Ovary (tissue), 9 donors: ENCODE measurements around the gene CHN2. TPM values are rescaled to one million over a fixed set of nuclear protein-coding genes. Genes with fewer than 3 reads are reported as not detected.

Source experiments
- DNase-seq, 5 donors: peaks; one replicate each; pipeline ENCODE4 v3.0.0-alpha.2; 2019 to 2020
- H3K27ac ChIP-seq, 2 donors: fragments of 200-600 bp; one replicate each; pipeline versions ENCODE4 v1.5.1 to v1.8.0; 2019 to 2022
- H3K27me3 ChIP-seq: fragments of 200-600 bp; one replicate; pipeline ENCODE4 v1.8.0; 2022
- H3K36me3 ChIP-seq: fragments of 200-600 bp; sonication (generic); one replicate; pipeline ENCODE4 v1.5.1; 2019
- H3K4me1 ChIP-seq: one replicate; pipeline ENCODE4 v1.8.1; 2013; ENCODE audit warnings: mild to moderate bottlenecking, moderate library complexity; ENCODE audit not compliant: insufficient read depth
- H3K4me3 ChIP-seq: fragments of 200-600 bp; sonication (generic); one replicate; pipeline ENCODE4 v1.5.1; 2017
- H3K9me3 ChIP-seq, 2 donors: fragments of 200-600 bp in 1 of 2; sonication (generic) in 1 of 2; one replicate each; pipeline versions ENCODE4 v1.5.1 to v1.8.1; 2013 to 2019; ENCODE audit warnings: mild to moderate bottlenecking in 1 of 2, moderate library complexity in 1 of 2
- EP300 ChIP-seq: sonication (generic); formaldehyde crosslinking; IDR thresholded peaks from one replicate; pipeline ENCODE4 v1.6.1; 2017; ENCODE audit warnings: antibody characterized with exemption
- POLR2A ChIP-seq: fragments of 450-650 bp; IDR thresholded peaks from one replicate; pipeline ENCODE4 v1.6.1; 2017; ENCODE audit warnings: antibody characterized with exemption, mild to moderate bottlenecking, moderate library complexity
- WGBS, 3 donors: extraction: QIAGEN DNeasy Blood & Tissue Kit in 1 of 3; methylation state at CpG; one replicate each; pipeline versions ENCODE4 v1.1.5 to v1.1.7; 2013 to 2017; 5-methylcytosine and 5-hydroxymethylcytosine counted together
- intact Hi-C, 4 donors: fragments of 100-400 bp; cut with DNase I; formaldehyde crosslinking; loops; one replicate each; pipeline versions ENCODE4 v1.11.0 to v1.15.1; 2022 to 2023
- polyA plus RNA-seq, 2 donors: library from polyadenylated mRNA; stranded (reverse); fragments of 200-250 nt in 1 of 2; fragments of 350-450 nt in 1 of 2; fragmentation: Illumina TruSeq in 1 of 2; extraction: RNeasy Lipid Tissue Mini Kit (QIAGEN cat#74804) in 1 of 2; gene quantifications; one replicate each; pipeline ENCODE4 v1.2.3, GENCODE V29; 2013 to 2014
- total RNA-seq, 7 donors: library from RNA; depleted of rRNA in 2 of 7; stranded (reverse); fragments of >200 nt in 2 of 7; fragmentation: NEBNext Ultra II Directional in 3 of 7; extraction: Animal tissue kit (Norgen Biotek cat#: 25700) in 3 of 7; gene quantifications; one replicate each; pipeline versions ENCODE4 v1.1.0 to v1.2.4, GENCODE V29; 2016 to 2023
- TF ChIP-seq, protein P1 (sequence below), 3 donors: fragments of 450-650 bp in 2 of 3; fragments of 200-600 bp in 1 of 3; IDR thresholded peaks; one replicate each; pipeline versions ENCODE4 v1.5.1 to v1.8.0; 2016 to 2022; ENCODE audit warnings: antibody characterized with exemption in 3 of 3, mild to moderate bottlenecking in 1 of 3
- donor health status: DM: no; HTN: no; CAD: no; lungs with moderate emphysema.
- donor health status: DM: no; HTN: no; CAD: no.
- donor health status: Bipolar disorder and iron deficiency.
- donor health status: DM: yes; HTN: yes; CAD: no.
- donor health status: DM: no; HTN: no; CAD: no.
- donor health status: DM: yes; HTN: yes; CAD: no.

Gene CHN2
- total and polyA plus RNA-seq, 9 donors = 17.9 to 32.6 (median 22.3) TPM

DNA sequence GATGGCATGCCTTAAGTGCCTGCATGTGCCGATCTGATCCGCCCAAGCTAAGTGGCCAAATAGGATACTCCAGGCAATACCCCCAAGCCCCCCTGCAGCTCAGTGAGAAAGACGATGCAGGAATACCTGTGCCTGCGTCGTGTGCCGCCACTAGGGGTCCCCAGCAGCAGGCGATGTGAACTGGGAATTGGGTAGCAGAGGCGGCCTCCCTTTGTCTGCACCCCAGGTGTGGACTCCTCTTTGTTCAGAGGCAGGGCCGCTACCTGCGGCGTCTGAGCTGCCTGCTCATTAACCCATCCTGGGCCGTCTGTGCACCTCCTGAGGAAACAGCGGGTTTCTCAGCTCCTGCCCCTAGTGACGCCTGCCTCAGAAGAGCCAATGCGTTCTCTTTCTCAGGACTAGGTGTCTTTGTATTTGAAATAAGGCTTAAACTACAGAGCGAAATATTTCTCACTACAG is 4.8 kb upstream of the CHN2 start:
- Histone ChIP-seq H3K4me3 (no peak overlapping the region), H3K27ac (no peak overlapping the region), H3K36me3 (no peaks in the 10 kb centered on the region), H3K27me3 (no peaks in the 10 kb centered on the region), H3K9me3 (no peaks in the 10 kb centered on the region), H3K4me1 (peaks cover 3% of the 10 kb centered on the region)
- intact Hi-C loops = loop anchor here (2.0 to 10.0 kb wide), 6 partner anchors 155 to 265 kb away; no protein-coding TSS in a partner anchor
- no peak for TF ChIP-seq EP300
- TF ChIP-seq, protein P1, sequence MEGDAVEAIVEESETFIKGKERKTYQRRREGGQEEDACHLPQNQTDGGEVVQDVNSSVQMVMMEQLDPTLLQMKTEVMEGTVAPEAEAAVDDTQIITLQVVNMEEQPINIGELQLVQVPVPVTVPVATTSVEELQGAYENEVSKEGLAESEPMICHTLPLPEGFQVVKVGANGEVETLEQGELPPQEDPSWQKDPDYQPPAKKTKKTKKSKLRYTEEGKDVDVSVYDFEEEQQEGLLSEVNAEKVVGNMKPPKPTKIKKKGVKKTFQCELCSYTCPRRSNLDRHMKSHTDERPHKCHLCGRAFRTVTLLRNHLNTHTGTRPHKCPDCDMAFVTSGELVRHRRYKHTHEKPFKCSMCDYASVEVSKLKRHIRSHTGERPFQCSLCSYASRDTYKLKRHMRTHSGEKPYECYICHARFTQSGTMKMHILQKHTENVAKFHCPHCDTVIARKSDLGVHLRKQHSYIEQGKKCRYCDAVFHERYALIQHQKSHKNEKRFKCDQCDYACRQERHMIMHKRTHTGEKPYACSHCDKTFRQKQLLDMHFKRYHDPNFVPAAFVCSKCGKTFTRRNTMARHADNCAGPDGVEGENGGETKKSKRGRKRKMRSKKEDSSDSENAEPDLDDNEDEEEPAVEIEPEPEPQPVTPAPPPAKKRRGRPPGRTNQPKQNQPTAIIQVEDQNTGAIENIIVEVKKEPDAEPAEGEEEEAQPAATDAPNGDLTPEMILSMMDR (IDR thresholded peaks at IDR 0.05) = peak; percentile 63 to 66 (median 64)
- 9 to 13% (median 10%) methylated on average over 16 of the region's 16 CpGs for WGBS, 3 donors
- peak; percentile 59 to 77 (median 68) for DNase-seq

DNA sequence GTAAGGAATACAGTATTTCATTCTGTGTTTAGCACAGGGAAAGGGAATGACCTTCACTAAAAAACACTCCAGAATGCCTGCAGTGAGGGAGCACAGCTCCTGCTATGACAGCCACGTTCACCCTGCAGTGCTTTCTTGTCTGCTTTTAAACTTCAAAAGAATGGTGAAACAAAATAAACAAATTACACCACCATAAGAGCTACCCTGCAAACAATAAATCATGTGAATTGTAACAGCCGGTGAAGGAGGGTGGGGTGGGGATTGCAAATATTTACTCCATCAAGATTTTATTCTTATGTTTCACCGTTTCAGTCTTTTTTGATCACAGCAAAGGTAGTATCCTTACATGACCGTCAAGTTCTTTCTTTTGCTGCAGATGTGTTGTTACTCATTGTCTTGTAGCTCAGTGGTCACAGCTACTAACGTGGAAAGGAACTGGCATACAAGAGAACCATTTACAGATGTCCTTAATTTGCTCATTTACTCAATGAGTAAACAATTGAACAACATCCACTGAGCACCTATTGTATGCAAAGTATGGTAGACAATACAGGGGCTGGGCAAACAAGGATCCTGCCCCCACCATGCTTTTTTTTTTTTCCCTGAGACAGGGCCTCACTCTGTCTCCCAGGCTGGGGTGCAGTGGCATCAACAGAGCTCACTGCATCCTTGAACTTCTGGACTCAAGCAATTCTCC is 4.1 kb upstream of the CHN2 start:
- H3K4me3 ChIP-seq = no peak overlapping the region
- no peak for TF ChIP-seq EP300
- TF ChIP-seq POLR2A = no peak
- TF ChIP-seq, protein P1 (IDR thresholded peaks at IDR 0.05) = no peak
- H3K4me1 ChIP-seq = peaks cover 3% of the 10 kb centered on the region
- no peaks in the 10 kb centered on the region for H3K9me3 ChIP-seq
- H3K27ac ChIP-seq = no peak overlapping the region
- intact Hi-C loops = loop anchor here (2.0 to 10.0 kb wide), 6 partner anchors 154 to 266 kb away; no protein-coding TSS in a partner anchor
- H3K36me3 ChIP-seq = no peaks in the 10 kb centered on the region
- WGBS, 3 donors = 68 to 74% (median 71%) methylated on average over 5 of the region's 5 CpGs
- no peak for DNase-seq
- no peaks in the 10 kb centered on the region for H3K27me3 ChIP-seq

DNA sequence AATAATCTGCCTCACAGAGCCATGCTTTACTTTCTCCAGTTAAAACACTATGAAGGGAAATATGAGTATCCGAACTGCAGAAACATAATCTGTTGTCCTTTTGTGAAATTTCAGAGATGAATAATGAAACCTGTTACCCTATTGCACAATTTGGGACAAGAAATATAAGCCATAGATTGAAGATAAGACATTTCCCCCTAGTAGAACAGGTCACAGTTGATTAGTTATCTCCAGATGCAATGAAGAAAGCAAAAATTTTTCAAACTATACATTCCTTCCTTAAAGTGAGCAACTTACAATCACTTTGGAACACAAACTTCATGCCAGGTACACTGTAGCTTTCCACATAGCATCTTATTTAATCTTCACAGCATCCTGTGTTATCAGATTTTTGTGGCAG is 2.3 kb upstream of the CHN2 start:
- intact Hi-C loops = loop anchor here in 3 of 4 donors (5.0 to 10.0 kb wide), 5 partner anchors 152 to 268 kb away; no protein-coding TSS in a partner anchor
- TF ChIP-seq POLR2A = no peak
- TF ChIP-seq EP300 = no peak
- TF ChIP-seq, protein P1 (IDR thresholded peaks at IDR 0.05) = no peak
- Histone ChIP-seq H3K27me3 (no peaks in the 10 kb centered on the region), H3K36me3 (no peaks in the 10 kb centered on the region), H3K27ac (no peak overlapping the region), H3K4me1 (peaks cover 3% of the 10 kb centered on the region), H3K9me3 (no peaks in the 10 kb centered on the region), H3K4me3 (no peak overlapping the region)
- no peak for DNase-seq
- WGBS, 3 donors = 85 to 96% (median 86%) methylated on average over 1 of the region's 1 CpG

DNA sequence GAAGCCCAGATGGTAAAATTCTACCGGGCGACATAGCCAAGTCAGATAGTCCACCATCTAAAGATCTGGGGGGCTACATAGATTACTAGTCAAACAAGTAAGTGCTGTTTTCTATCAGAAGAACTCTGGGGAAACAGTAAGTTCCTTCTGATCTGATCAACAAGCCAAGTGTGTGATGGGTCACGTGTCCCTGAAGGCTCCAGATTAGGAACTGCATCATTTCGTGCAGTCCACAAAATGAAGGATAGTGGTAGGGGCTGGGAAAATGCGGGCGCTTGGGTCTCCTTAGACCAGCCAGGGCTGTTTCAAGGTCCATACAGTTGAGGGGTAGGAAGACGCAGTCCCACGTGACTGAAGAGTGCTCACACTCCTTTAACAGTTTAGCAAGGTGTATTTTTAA is 1.8 kb upstream of the CHN2 start:
- Histone ChIP-seq H3K9me3 (no peaks in the 10 kb centered on the region), H3K4me3 (no peak overlapping the region), H3K27ac (no peak overlapping the region), H3K27me3 (no peaks in the 10 kb centered on the region), H3K36me3 (no peaks in the 10 kb centered on the region), H3K4me1 (peaks cover 3% of the 10 kb centered on the region)
- intact Hi-C loops = loop anchor here in 3 of 4 donors (5.0 to 10.0 kb wide), 5 partner anchors 152 to 268 kb away; no protein-coding TSS in a partner anchor
- no peak for DNase-seq
- WGBS, 3 donors = 93 to 95% (median 94%) methylated on average over 8 of the region's 8 CpGs
- TF ChIP-seq, protein P1 (IDR thresholded peaks at IDR 0.05) = no peak
- TF ChIP-seq EP300 = no peak
- no peak for TF ChIP-seq POLR2A
